Activated CD8-positive, alpha-beta memory T cell treated with anti-CD3 and anti-CD28 coated beads, Interleukin-2, amount 50 U/mL, for 24 hours (primary cell): ENCODE measurements around the gene PPP1R12B.

Source experiments
- DNase-seq: peaks from one replicate; pipeline ENCODE4 v3.0.0-alpha.2; 2020; ENCODE audit errors: extremely low read depth

The PPP1R12B gene

GRCh38 chr1:202348509-202349205 is at the start of gene PPP1R12B:
Gene PPP1R12B (plus strand): TSS chr1:202348699. CDS start chr1:202348852, 153 bp downstream.
- peak; percentile 90 for DNase-seq

- DNase-seq: no peak
Observed at GRCh38 chr1:202302166-202302565, 46.3 kb upstream of the PPP1R12B start.

DNA sequence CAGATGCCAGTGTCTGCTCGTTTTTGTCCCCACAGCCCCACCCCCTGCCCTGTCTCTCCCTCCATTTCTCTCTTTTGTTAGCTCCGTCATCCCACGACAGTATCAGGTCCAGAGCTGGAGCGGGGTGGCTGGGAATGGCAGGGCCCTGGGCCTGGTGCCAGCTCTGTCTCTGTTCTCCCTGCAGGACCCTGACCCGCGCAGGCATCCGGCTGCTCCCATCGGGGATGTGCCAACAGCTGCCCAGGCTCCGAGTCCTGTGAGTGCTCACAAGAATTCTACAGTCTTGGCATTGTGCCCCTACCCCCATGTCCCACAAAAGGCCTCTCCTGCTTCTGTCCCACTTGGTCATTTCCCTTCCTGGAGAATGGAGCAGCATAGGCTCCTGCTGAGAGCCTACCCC is 44.1 kb upstream of the PPP1R12B start:
- no peak for DNase-seq

GRCh38 chr1:202305168-202305567 is 43.3 kb upstream of the PPP1R12B start:
- DNase-seq: no peak

- no peak for DNase-seq
Observed at GRCh38 chr1:202306535-202307345, 41.8 kb upstream of the PPP1R12B start.

- no peak for DNase-seq
Observed at GRCh38 chr1:202310071-202310725, 38.3 kb upstream of the PPP1R12B start.

DNA sequence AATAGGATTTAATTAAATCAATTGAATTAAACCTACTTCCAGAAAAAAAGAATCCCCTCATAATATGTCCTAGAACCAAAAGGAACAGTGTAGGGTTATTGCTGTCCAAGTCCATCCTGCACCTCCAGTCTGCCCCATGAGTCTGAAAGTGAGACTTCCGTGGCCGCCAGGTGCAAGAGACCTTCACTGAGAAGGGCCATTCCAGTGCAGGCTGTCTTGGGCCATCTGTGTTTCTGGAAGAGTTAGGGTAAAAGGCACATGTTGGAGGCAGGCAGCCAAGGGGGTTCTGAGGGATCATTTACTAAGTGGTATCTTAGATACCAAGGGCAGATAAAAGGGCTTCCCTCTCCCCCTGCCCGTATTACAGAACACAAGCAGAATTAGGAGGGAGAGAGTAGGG is 37.8 kb upstream of the PPP1R12B start:
- no peak for DNase-seq

- DNase-seq: no peak
Observed at GRCh38 chr1:202311875-202312635, 36.4 kb upstream of the PPP1R12B start.

- peak; percentile 51 for DNase-seq
Observed at GRCh38 chr1:202315576-202316168, 32.8 kb upstream of the PPP1R12B start.

GRCh38 chr1:202316186-202316585 is 32.3 kb upstream of the PPP1R12B start:
- DNase-seq: no peak

DNA sequence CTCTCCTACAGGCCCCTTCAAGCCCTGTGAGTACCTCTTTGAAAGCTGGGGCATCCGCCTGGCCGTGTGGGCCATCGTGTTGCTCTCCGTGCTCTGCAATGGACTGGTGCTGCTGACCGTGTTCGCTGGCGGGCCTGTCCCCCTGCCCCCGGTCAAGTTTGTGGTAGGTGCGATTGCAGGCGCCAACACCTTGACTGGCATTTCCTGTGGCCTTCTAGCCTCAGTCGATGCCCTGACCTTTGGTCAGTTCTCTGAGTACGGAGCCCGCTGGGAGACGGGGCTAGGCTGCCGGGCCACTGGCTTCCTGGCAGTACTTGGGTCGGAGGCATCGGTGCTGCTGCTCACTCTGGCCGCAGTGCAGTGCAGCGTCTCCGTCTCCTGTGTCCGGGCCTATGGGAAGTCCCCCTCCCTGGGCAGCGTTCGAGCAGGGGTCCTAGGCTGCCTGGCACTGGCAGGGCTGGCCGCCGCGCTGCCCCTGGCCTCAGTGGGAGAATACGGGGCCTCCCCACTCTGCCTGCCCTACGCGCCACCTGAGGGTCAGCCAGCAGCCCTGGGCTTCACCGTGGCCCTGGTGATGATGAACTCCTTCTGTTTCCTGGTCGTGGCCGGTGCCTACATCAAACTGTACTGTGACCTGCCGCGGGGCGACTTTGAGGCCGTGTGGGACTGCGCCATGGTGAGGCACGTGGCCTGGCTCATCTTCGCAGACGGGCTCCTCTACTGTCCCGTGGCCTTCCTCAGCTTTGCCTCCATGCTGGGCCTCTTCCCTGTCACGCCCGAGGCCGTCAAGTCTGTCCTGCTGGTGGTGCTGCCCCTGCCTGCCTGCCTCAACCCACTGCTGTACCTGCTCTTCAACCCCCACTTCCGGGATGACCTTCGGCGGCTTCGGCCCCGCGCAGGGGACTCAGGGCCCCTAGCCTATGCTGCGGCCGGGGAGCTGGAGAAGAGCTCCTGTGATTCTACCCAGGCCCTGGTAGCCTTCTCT is 30.3 kb upstream of the PPP1R12B start:
- DNase-seq: no peak

GRCh38 chr1:202319381-202320080 is 29.0 kb upstream of the PPP1R12B start:
- DNase-seq: no peak

DNA sequence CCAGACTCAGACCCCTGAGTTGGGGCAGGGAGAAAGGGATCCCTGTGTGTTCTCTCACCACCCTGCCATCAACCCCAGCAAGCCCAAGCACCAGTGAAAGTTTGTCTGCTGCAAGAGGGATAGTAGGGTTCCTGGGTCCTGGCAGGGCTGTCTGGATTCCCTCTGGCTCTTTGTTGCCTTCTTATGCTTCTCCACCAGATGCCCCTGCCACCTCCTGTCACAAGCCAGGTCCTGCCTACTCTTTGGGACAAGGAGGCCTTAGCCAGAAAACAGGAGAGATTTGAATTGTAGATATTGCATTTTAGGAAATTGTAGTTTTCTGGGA is 28.5 kb upstream of the PPP1R12B start:
- no peak for DNase-seq

DNA sequence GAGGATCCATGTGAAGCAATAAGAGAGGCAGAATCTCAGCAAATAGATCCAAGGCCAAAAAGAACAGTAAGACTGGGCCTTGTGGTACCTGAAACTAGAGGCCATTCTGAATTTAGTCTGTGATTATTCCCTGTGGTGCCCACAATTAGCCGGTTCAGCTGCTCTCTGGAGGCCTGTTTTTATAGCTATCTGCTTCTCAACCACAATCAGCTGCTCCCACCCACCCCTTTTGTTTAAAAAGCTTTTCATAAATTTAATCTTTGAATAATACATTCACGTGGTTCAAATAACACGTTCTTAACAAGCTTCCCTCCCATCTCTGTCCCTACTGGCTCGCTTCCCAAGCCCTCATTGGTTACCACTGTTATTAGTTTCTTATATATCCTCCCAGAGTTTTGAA is 24.8 kb upstream of the PPP1R12B start:
- no peak for DNase-seq

GRCh38 chr1:202324646-202325045 is 23.9 kb upstream of the PPP1R12B start:
- no peak for DNase-seq

DNA sequence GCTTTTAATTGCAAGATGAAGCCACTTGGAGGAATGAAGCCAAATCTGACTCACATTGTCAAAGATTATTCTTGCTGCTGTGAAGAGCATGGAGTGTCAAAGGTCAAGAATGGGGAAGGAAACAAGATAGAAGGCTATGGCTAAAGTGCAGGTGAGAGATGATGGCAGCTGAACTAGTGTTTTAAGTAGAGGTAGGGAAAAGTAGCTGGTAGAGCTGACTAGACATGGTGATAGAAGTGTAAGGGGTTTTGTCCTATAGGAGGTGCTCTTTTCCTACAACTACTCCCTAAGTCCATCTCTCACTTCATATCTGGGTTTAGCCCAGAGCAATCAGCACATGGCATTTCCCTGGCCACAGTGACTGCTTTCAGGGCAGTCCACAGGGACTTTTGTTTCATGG is 18.6 kb upstream of the PPP1R12B start:
- no peak for DNase-seq

DNA sequence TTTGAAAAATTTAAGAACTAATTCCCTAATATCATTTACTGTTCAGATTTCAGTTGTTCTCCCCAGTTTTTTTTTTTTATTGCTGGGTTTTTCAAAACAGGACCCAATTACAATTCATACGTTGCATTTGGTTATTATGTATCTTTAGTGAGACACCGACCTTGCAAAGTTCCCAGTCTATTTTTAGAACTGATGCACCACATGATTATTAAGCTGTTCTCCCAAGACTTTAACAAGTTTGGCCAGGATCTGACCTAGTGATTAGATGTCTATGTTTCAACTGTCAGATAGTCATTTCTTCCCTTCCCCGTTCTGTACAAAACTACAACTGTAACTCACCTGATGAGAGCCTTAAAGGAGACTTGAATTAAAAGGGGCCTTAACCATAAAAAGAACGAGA is 14.6 kb upstream of the PPP1R12B start:
- no peak for DNase-seq

DNA sequence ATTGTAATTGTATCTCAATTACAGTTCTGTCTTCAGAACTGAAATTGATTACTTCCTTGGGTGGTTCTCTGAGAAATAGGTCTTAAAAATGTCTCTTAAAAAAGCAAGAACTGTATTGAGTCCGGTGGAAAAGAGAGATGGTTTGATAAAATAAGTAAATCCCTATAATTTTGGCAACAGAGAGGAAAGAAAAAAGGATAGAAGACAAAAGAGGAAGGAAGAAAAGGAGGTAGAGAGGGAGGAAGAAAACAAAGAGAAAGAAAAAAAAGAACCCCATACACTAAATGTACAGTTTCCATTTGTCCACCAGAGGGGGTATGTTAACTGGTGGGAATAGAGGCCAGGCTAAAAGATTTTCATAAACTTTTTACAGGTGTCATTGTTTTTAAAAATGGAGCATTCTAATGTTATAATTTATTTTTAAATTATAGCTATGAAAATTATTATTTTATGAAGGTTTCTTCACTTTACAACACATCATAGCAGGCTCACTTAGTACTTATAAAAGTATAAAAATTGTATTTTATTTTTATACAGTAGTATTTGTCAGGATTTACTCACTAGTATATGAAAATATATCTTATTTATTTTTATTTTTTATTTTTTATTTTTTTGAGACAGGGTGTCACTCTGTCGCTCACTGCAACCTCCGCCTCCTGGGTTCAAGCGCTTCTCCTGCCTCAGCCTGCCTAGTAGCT is 4.7 kb upstream of the PPP1R12B start:
- no peak for DNase-seq

- no peak for DNase-seq
Observed at GRCh38 chr1:202348005-202348508, 442 bp upstream of the PPP1R12B start.
